ENCODE results near the gene ZNF787. TPM values are rescaled to one million over a fixed set of nuclear protein-coding genes. Genes with fewer than 3 reads are reported as not detected.
"Not testable (repeated sequence)": the region's sequence is repeated elsewhere in the genome, so short reads cannot be mapped to it uniquely, and the experiment has no call there.

The ZNF787 gene
- total and polyA plus RNA-seq, 2 of the 4 experiments (the other 2 are of a cell fraction) = 4.8 to 11.2 TPM

DNA sequence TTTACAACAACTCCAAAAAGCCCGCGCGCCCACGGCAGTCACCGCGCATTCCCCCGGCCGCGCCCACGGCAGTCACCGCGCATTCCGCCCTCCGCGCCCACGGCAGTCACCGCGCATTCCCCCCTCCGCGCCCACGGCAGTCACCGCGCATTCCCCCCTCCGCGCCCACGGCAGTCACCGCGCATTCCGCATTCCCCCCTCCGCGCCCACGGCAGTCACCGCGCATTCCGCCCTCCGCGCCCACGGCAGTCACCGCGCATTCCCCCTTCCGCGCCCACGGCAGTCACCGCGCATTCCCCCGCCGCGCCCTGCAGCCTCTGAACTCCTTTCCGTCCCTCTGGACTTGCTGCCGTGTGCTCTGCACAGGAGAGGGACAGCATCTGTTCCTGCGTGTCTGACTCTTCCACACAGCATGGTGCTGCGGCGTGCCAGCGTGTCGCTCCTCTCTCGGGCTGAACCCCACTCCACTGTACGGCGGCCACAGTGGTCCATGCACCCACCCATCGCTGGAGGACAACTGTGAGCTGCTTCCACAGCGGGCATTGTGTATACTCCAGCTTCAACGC is 15.2 kb downstream of the ZNF787 start:
- Histone ChIP-seq H2AK9ac (replicated peaks; ENCODE audit: low read depth, low read length, poor library complexity) (peak overlapping the region; percentile 65), H3K79me1 (ENCODE audit: low read depth in 1 of 2, low read length in 2 of 2) (peaks cover 3 to 38% of the 10 kb centered on the region in 2 experiments; a peak in 2 of 4 replicates), H4K20me1 (ENCODE audit: insufficient read depth, low read length) (peaks cover 72% of the 10 kb centered on the region), H3K36me3 (ENCODE audit: control insufficient read depth, insufficient read depth, low read length) (peaks cover 10% of the 10 kb centered on the region), H3K4me1 (ENCODE audit: control insufficient read depth, insufficient read depth, low read length) (peaks cover 18% of the 10 kb centered on the region)
- H3K27ac ChIP-seq (ENCODE audit: insufficient read depth, low read length); POLR2A ChIA-PET (ENCODE audit: unreplicated experiment); H3K23ac ChIP-seq (ENCODE audit: low read depth, low read length); H3K4me3 ChIP-seq (ENCODE audit: insufficient read depth, low read depth, low read length); H2BK5ac ChIP-seq (ENCODE audit: low read depth, low read length, poor library complexity, severe bottlenecking); H3K56ac ChIP-seq (ENCODE audit: extremely low read depth, insufficient read depth, low read length); H2BK120ac ChIP-seq (ENCODE audit: low read depth, low read length); intact Hi-C loops (cut with micrococcal nuclease); H3K9ac ChIP-seq (ENCODE audit: low read depth, low read length); H2AK5ac ChIP-seq (ENCODE audit: low read depth, low read length); DNase-seq; H3K4ac ChIP-seq (ENCODE audit: low read depth, low read length); in situ Hi-C loops (cut with MboI; ENCODE audit: low sequenced_read_pairs); H3K9me1 ChIP-seq (ENCODE audit: insufficient read depth, low read length); H3K18ac ChIP-seq (ENCODE audit: low read depth, low read length); H3K4me2 ChIP-seq (ENCODE audit: low read depth, low read length); H3K27me3 ChIP-seq (ENCODE audit: control insufficient read depth, insufficient read depth, low read length); H4K91ac ChIP-seq (ENCODE audit: insufficient read depth, low read depth, low read length); H2BK15ac ChIP-seq (ENCODE audit: low read depth, low read length); ATAC-seq (ENCODE audit: low read depth); BruUV-seq (replicated peaks); H3K14ac ChIP-seq (replicated peaks; ENCODE audit: low read depth, low read length); H2AFZ ChIP-seq (replicated peaks; ENCODE audit: low read length, poor library complexity); H3K9me3 ChIP-seq (ENCODE audit: control insufficient read depth, insufficient read depth, low read length); H2BK20ac ChIP-seq (ENCODE audit: low read depth, low read length); dilution Hi-C loops (cut with HindIII; ENCODE audit: low sequenced_read_pairs, unreplicated experiment); H4K5ac ChIP-seq (ENCODE audit: low read depth, low read length); H4K8ac ChIP-seq (ENCODE audit: low read depth in 2 of 2, low read length in 2 of 2): not testable (repeated sequence)
- CTCF ChIA-PET = interaction anchor here (0.6 kb wide), 1 partner anchor 25 kb away, joined by 4 read pairs; no protein-coding TSS in a partner anchor
- 95% methylated on average over 16 of the region's 61 CpGs; no CpG with 5 or more reads in 1 of the 2 experiments for WGBS, 2 experiments (ENCODE audit: extremely low coverage in 2 of 2, insufficient read length in 1 of 2)

Data from IMR-90 (cell line).